Naive thymus-derived CD8-positive, alpha-beta T cell (primary cell): ENCODE results near the gene JAM3. TPM values are rescaled to one million over a fixed set of nuclear protein-coding genes. Genes with fewer than 3 reads are reported as not detected.

Experiments used
- ATAC-seq, 2 donors: fragments of 150-1000 bp; cut with Tn5 transposase in 1 of 2; sonication (Bioruptor Pico), chemical (Tn5 transposase) in 1 of 2; 1 replicate in 1 of 2; 2 replicates in 1 of 2; pipeline ENCODE4 v1.10.0; 2021; ENCODE audit warnings: mild to moderate bottlenecking in 2 of 2, moderate library complexity in 2 of 2
- POLR2A ChIA-PET: fragments of 350-600 bp; sonication (Branson Sonifier 250); formaldehyde crosslinking; loops from one replicate; lab custom pipeline; 2021; ENCODE audit warnings: antibody characterized with exemption; lab: Charles Lee
- DNase-seq, 10 donors: peaks; one replicate each; pipeline versions ENCODE4 v3.0.0 to v3.0.0-alpha.2; 2020 to 2022
- H3K27ac Mint-ChIP-seq, 10 donors: one replicate each; pipeline ENCODE4 v1.8.0; 2020 to 2022; ENCODE audit warnings: mild to moderate bottlenecking in 10 of 10, mixed read lengths in 10 of 10, moderate library complexity in 4 of 10, inconsistent platforms in 1 of 10
- H3K27me3 Mint-ChIP-seq, 5 donors: one replicate each; pipeline ENCODE4 v1.8.0; 2021 to 2022; ENCODE audit warnings: mixed read lengths in 5 of 5
- H3K36me3 Mint-ChIP-seq, 3 donors: one replicate each; pipeline ENCODE4 v1.8.0; 2020 to 2022; ENCODE audit warnings: mixed read lengths in 3 of 3, mild to moderate bottlenecking in 2 of 3, inconsistent platforms in 1 of 3
- H3K4me1 Mint-ChIP-seq, 4 donors: one replicate each; pipeline ENCODE4 v1.8.0; 2021 to 2022; ENCODE audit warnings: mixed read lengths in 4 of 4
- H3K4me3 Mint-ChIP-seq, 10 donors: one replicate each; pipeline ENCODE4 v1.8.0; 2020 to 2022; ENCODE audit warnings: mild to moderate bottlenecking in 10 of 10, mixed read lengths in 10 of 10, moderate library complexity in 6 of 10, inconsistent platforms in 1 of 10
- H3K9me3 Mint-ChIP-seq, 9 donors: one replicate each; pipeline ENCODE4 v1.8.0; 2020 to 2022; ENCODE audit warnings: mixed read lengths in 9 of 9, mild to moderate bottlenecking in 3 of 9, inconsistent platforms in 1 of 9, moderate library complexity in 1 of 9
- polyA plus RNA-seq, 3 donors: library from polyadenylated mRNA; unstranded; fragments of 300-500 nt; fragmentation: Illumina TruSeq; gene quantifications; one replicate each; pipeline ENCODE4 v1.2.3, GENCODE V29; 2021
- total RNA-seq, 8 experiments: library from RNA in 2 of 8; stranded (reverse) in 2 of 8; gene quantifications; one replicate each; pipeline ENCODE4 v1.2.3 and lab custom pipeline; 2021 to 2026

The JAM3 gene
- total and polyA plus RNA-seq, 5 experiments from 2014 or later: 4.2 to 9.1 (median 6.5) TPM

DNA sequence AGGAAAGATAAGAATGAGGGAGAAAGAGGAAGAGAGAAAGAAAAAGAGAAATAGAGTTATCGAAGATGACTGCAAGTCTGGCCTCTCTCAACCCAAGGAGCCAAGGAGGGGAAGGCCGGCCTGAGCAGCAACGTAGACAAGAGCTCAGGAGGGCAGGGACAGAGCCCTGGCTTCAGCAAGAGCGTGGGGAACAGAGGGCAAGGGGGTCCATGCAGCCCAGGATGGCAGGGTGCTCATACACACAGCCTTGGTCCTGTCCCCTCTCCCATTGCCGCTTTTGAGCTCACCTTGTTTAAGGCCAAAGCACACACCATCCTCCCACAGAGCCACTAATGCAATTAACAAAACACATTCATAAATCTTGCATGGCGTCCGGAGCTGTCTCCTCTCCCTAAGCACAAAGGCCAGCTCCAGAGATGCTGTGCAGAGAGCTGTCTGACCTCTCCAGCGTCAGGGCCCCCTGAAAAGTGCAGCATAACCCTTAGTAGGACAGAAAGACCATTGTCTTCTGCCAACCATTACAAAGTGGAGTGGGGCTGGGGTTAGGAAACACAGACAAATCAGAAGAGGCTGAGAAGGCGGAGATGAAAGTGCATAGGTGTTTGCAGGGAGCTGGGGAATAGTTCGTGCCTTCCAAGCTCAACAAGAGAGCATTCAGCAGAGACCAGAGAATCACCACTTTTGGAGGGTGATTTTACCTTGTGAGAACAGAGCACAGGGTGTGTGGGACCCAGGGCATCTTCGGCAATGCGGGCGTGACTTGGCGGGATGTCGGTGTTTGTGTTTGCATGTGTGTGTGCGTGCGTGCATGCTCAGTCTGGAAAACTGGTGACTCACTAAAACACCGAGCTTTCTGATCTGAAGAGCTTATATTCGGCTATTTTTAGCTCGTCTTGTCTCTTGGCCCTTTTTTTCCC is 28.2 kb upstream of the JAM3 start:
- POLR2A ChIA-PET: interaction anchor here (2.0 to 6.6 kb wide), 2 partner anchors 10 to 12 kb away, joined by 5 to 67 read pairs; no protein-coding TSS in a partner anchor
- Mint-ChIP-seq H3K27me3 (peaks cover 0 to 2% (median 0%) of the 10 kb centered on the region in 5 donors), H3K9me3 (no peaks in the 10 kb centered on the region), H3K4me3 (peak overlapping the region in 1 of 10 donors; percentile 25), H3K4me1 (peaks cover 17 to 36% (median 24%) of the 10 kb centered on the region in 4 donors), H3K27ac (peak overlapping the region in 9 of 10 donors; percentile 17 to 88 (median 57)), H3K36me3 (no peaks in the 10 kb centered on the region)
- DNase-seq (no peak), ATAC-seq (no peak)

DNA sequence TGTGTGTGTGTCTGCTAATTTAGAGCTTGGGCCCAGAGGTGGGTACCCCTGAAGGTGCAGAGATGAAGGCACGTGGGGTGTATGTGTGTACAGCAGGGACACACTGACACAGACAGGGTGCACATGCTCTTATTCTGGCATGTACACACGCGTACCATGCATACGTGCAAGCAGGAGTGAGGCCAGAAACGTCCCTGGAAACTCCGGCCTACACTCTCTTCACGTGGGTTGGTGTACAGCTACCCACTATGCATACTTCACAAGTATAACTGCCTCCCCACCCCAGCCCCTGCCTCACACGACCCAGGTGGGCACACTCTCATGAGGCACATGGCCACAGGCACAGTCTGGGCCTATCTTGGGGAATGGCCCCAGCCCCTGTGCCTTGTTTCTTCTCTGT is 27.5 kb upstream of the JAM3 start:
- H3K4me1 Mint-ChIP-seq: peaks cover 10 to 33% (median 23%) of the 10 kb centered on the region in 4 donors
- ATAC-seq (no peak), DNase-seq (no peak)
- H3K27me3 Mint-ChIP-seq: peaks cover 0 to 2% (median 0%) of the 10 kb centered on the region in 5 donors
- H3K4me3 Mint-ChIP-seq: no peak overlapping the region
- no peaks in the 10 kb centered on the region for H3K9me3 Mint-ChIP-seq
- no peaks in the 10 kb centered on the region for H3K36me3 Mint-ChIP-seq
- H3K27ac Mint-ChIP-seq: peak overlapping the region in 2 of 10 donors; percentile 4 to 86
- POLR2A ChIA-PET: interaction anchor here (6.6 kb wide), 1 partner anchor 13 kb away, joined by 67 read pairs; no protein-coding TSS in a partner anchor

DNA sequence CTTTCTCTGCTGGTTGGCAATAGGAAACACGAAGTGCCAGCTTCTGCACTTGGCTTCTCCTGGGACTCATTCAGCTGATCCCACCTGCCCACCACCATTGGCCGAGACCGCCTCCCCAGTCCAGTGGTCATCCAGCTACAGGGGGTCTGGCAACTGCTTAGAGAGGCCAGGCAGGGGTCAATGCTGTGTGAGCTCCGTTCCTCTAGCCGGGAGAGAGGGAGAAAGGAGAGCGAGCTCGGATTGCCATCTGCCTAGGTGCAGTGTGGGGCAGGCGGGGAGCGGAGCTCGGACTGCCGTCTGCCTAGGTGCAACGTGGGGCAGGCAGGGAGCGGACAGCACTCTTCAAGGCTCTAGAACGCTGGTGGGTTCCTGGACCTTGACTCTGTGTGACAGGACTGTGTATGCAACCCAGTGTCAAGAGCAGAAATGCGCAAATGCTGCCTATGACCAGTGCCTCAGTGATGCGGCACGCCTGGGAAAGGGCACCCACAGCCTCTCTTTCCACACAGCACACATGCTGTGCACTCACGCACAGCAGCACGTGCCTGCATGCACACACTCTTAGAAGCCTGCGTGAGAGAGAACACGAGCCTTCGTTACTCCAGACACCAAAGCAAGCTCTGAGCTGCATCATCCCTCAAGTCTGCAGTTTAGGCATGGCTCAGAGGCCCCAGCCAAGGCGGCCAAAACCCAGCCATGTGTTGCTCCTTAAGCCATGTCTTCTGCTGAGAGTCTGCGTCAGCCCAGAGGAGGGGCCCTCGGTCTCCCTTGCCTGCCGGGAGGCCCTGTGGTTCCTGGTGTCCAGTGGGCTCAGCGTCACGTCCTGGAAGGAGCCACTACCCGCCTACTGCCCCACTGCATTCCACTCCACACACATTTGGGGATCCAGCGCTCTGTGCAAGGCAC is 26.8 kb upstream of the JAM3 start:
- H3K36me3 Mint-ChIP-seq: no peaks in the 10 kb centered on the region
- peaks cover 8 to 31% (median 24%) of the 10 kb centered on the region in 4 donors for H3K4me1 Mint-ChIP-seq

DNA sequence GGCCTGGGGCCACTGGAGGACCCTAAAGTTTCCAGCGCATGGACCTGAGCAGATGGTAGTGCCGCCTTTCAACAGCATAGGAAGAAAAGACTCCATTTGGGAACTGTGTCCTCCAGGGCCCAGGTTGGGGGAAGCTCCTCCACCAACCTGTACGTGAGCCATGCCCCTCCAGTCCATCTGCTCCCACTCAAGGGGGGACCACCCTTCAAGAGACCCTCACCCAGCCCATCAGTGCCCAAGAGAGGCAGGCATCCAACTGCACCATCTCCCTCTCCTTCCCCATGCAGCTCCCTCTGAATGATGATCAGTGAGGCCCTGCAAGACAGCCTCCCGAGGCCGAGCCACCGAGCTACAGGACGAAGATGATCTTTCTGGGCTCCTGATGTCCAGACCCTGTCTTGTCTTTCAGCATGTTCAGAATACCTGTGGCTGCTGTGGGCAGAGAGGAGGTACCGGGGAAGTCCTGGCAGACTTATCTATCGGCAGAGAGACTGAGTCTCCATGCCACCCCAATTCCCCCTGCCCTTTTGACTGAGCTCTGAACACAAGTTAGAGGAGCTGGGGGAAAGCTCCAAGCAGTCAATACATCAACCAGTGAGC is 25.0 kb upstream of the JAM3 start:
- DNase-seq (no peak), ATAC-seq (no peak)
- Mint-ChIP-seq H3K9me3 (no peaks in the 10 kb centered on the region), H3K4me3 (no peak overlapping the region), H3K27me3 (peaks cover 1 to 7% (median 4%) of the 10 kb centered on the region in 5 donors), H3K27ac (peak overlapping the region in 2 of 10 donors; percentile 14 to 34), H3K36me3 (no peaks in the 10 kb centered on the region), H3K4me1 (peaks cover 0 to 20% (median 15%) of the 10 kb centered on the region in 4 donors)
- POLR2A ChIA-PET: interaction anchor here (0.9 to 2.8 kb wide), 3 partner anchors 11 to 84 kb away, joined by 3 to 10 read pairs (median 4); no protein-coding TSS in a partner anchor

More for the DNA sequence above, 26.8 kb upstream of the JAM3 start:
- no peak overlapping the region for H3K4me3 Mint-ChIP-seq
- H3K27ac Mint-ChIP-seq: peak overlapping the region in 1 of 10 donors; percentile 4
- POLR2A ChIA-PET: interaction anchor here (6.6 kb wide), 1 partner anchor 14 kb away, joined by 67 read pairs; no protein-coding TSS in a partner anchor
- ATAC-seq (no peak), DNase-seq (no peak)
- peaks cover 0 to 2% (median 0%) of the 10 kb centered on the region in 5 donors for H3K27me3 Mint-ChIP-seq
- H3K9me3 Mint-ChIP-seq: no peaks in the 10 kb centered on the region

DNA sequence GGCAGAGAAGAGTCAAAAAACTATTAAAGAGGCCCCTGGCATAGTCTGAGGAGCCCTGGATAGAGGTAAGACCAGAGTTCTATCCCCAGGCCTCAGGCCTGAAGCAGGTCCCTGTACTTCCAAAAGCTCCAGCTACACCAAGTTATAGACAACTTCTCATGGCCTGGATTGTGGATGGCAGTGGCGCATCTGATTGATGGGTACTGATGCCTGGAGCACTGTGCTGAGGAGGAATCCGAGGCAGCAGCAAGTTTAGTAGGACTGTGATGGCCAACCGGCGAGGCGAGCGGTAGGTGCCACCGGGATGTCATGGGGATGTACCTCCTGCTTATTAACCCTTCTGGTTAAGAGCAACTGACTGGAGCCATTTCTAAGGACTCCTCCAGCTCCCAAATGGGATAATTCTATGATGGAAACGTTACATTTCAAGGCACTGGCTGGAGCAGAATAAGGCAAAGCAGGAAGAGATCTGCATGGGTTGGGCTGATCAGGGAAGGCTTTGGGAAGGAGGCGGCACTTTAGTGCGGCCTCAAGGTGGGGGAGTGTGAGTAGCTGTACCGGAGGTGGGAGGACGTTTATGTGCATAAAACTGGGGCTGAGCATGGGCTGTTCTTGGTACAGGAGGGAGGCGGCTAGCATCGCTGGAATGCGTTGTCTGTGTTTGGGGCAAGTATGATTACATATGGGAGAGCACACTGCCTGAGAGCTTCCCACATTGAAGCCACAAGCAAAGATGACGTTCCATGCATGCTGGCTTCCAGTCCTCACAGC is 24.2 kb upstream of the JAM3 start:
- Mint-ChIP-seq H3K27ac (peak overlapping the region in 2 of 10 donors; percentile 2 to 64), H3K4me1 (peaks cover 0 to 20% (median 16%) of the 10 kb centered on the region in 4 donors), H3K9me3 (no peaks in the 10 kb centered on the region)

DNA sequence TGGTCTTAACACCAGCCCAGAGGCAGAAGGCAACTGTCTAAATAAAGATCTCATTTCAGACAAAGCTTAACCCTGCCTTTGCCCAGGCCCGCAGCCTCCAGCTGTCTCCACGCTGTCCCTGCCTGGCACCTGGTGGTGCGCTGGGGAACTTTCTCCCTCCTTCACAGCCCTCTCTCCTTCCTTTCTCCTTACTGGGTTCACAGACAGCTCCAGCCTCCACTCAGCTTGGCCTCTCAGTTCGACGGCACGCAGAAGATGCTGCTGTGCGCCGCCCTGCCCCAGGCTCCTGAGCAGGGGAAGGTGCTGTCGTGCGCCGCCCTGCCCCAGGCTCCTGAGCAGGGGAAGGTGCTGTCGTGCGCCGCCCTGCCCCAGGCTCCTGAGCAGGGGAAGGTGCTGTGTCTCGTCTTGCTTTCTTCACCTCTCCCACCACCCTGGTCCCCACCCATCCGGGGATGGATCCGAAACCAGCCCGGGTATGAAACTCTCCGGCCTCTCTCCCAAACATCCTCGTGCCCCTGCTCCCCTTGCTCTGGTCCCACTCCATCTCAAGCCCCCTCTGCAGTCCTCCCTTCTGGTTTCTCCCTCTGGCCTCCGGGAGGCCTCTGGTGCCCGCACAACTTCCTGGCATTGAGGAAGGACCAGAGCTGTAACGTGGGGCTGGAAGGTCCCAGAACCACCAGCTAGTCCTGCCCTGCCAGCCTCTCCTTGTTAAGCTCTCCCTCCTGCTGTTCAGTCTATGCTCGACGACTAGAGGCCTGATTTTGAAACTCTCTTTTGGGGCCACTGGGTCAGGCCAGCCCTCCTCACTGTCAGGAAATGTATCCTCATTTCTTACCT is 22.9 kb upstream of the JAM3 start:
- Mint-ChIP-seq H3K27me3 (peaks cover 3 to 10% (median 7%) of the 10 kb centered on the region in 5 donors), H3K36me3 (no peaks in the 10 kb centered on the region), H3K4me1 (peaks cover 4 to 20% (median 15%) of the 10 kb centered on the region in 4 donors), H3K9me3 (no peaks in the 10 kb centered on the region), H3K27ac (peak overlapping the region in 4 of 10 donors; percentile 49 to 83 (median 65)), H3K4me3 (no peak overlapping the region)
- DNase-seq: peak in 7 of 10 donors; percentile 36 to 73 (median 47)
- POLR2A ChIA-PET: interaction anchor here (0.5 to 2.8 kb wide), 5 partner anchors 8 to 118 kb away, joined by 3 to 10 read pairs (median 3); no protein-coding TSS in a partner anchor
- ATAC-seq: peak; percentile 78 to 82

More for the DNA sequence above, 24.2 kb upstream of the JAM3 start:
- Mint-ChIP-seq H3K36me3 (no peaks in the 10 kb centered on the region), H3K27me3 (peaks cover 3 to 10% (median 7%) of the 10 kb centered on the region in 5 donors), H3K4me3 (no peak overlapping the region)
- no peak for ATAC-seq
- POLR2A ChIA-PET: interaction anchor here (0.9 to 2.8 kb wide), 5 partner anchors 7 to 116 kb away, joined by 3 to 10 read pairs (median 3); no protein-coding TSS in a partner anchor
- DNase-seq: no peak

DNA sequence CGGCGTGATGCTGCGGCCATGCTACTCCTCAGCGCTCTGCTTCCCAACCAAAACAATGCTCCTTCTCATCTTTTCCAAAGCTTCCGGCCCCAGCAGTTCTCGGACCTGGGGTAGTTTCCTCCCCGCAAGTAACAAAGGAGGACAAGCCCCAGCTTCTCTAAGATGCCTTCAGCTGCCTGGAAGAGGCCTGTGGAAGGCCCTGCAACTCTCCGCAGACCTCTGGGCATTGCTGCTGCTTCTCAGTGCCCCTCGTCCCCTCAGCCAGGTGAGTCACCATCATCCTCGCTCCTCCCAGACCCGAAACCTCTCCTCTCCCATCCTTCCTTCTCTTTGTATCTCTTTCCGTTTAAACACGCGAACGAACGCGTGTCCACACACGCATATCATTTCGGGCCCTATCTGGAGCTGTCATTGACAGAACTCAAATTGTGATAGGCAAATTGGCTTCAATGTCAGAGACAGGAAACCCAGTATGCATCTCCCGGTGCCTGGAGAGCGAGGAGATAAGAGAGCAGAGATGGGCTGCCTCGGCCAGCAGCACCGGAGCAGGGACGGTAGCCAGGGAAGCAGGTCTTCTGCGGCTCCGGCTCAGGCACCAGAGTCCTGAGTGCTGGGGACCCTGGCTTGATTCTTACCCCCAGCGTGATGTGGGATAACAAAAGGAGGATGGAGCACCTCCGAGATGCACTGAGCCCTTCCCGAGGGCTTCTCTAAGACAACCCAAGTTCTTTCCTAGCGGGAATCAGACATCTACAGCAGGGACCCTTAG is 22.0 kb upstream of the JAM3 start:
- ATAC-seq: no peak
- Mint-ChIP-seq H3K9me3 (no peaks in the 10 kb centered on the region), H3K27ac (peak overlapping the region in 2 of 10 donors; percentile 49 to 80), H3K36me3 (no peaks in the 10 kb centered on the region), H3K27me3 (peaks cover 3 to 10% (median 7%) of the 10 kb centered on the region in 5 donors), H3K4me1 (peaks cover 4 to 20% (median 14%) of the 10 kb centered on the region in 4 donors), H3K4me3 (no peak overlapping the region)
- POLR2A ChIA-PET: interaction anchor here (0.5 to 2.8 kb wide), 2 partner anchors 14 to 111 kb away, joined by 3 to 10 read pairs; no protein-coding TSS in a partner anchor
- DNase-seq: no peak

DNA sequence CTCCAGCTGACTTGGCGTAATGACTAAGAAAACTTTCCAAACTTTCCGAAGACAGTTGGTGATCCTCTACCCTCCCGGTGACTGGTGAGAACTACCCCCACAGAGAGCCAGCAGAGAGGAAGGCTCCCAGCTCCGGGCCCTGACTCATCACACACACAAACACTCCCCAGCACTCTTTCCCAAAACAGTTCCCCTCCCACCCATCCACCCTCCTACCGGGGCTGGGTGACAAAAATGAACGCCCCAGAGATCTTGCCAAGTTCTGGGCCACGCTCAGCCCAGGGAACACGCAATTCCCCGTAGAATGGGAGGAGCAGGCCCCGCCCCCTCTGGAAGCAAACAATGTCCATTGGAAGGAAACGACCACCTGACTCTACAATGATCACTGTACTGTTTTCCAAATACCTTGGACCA is 21.3 kb upstream of the JAM3 start:
- ATAC-seq (no peak), DNase-seq (no peak)
- POLR2A ChIA-PET: no interaction called here
- Mint-ChIP-seq H3K9me3 (no peaks in the 10 kb centered on the region), H3K4me3 (no peak overlapping the region), H3K36me3 (no peaks in the 10 kb centered on the region), H3K27ac (peak overlapping the region in 1 of 10 donors; percentile 38), H3K27me3 (peaks cover 3 to 11% (median 7%) of the 10 kb centered on the region in 5 donors), H3K4me1 (peaks cover 4 to 20% (median 14%) of the 10 kb centered on the region in 4 donors)

DNA sequence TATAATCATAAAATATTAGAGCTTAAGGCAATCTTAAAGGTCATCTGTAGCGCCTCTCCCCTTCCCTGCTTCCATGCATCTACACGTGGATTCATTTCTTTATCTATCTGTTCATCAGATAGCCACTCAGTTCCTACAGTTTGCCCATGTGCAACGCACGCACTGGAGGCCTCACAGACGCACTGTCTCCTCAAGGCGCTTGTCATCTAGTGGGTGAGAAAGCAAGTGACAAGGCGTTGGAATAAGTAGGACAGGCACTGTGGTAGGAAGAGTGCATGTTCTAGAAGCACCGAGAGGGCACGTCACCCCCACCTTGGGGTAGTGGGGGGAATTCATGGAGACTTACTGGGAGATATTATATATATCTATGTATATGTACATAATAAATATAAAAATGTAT is 20.8 kb upstream of the JAM3 start:
- no peak for ATAC-seq
- no peaks in the 10 kb centered on the region for H3K36me3 Mint-ChIP-seq
- DNase-seq: no peak
- peaks cover 3 to 13% (median 7%) of the 10 kb centered on the region in 5 donors for H3K27me3 Mint-ChIP-seq
- peaks cover 4 to 20% (median 14%) of the 10 kb centered on the region in 4 donors for H3K4me1 Mint-ChIP-seq
- no peak overlapping the region for H3K4me3 Mint-ChIP-seq
- POLR2A ChIA-PET: no interaction called here
- peak overlapping the region in 1 of 10 donors; percentile 38 for H3K27ac Mint-ChIP-seq
- no peaks in the 10 kb centered on the region for H3K9me3 Mint-ChIP-seq

DNA sequence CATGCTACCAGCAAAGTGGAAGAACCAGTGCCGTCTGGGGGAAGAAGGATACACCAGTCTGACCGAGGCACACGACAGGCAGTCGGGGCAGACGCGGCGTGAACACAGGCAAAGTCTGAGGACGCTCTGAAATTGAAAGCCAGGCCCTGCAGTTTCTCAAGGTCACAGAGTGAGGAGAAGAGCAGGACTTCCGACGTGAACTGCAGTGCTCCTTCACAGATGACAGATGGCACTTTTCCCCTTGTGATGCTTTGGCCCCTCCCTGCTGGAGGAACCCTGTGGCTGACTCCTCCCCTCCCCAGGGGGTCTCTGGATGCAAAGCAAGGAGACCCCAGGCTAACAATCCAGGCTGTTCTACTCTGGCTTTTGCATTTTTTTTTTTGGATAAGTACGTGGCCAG is 19.6 kb upstream of the JAM3 start:
- Mint-ChIP-seq H3K27ac (peak overlapping the region in 2 of 10 donors; percentile 40 to 77), H3K4me3 (no peak overlapping the region), H3K36me3 (no peaks in the 10 kb centered on the region), H3K27me3 (peaks cover 3 to 16% (median 10%) of the 10 kb centered on the region in 5 donors), H3K4me1 (peaks cover 4 to 19% (median 11%) of the 10 kb centered on the region in 4 donors), H3K9me3 (no peaks in the 10 kb centered on the region)
- POLR2A ChIA-PET: interaction anchor here (0.6 to 2.1 kb wide), 2 partner anchors 10 to 15 kb away, joined by 5 to 6 read pairs; no protein-coding TSS in a partner anchor
- no peak for ATAC-seq
- no peak for DNase-seq
